ENCODE results near the gene FAM110A.
A peak's percentile ranks its signal among the peaks of the same experiment; 100 is the strongest.
"Not testable (repeated sequence)": the region's sequence is repeated elsewhere in the genome, so short reads cannot be mapped to it uniquely, and the experiment has no call there.

FAM110A gene
- total RNA-seq: 5.6 to 13.7 (median 9.2) reads per million in 9 experiments

GRCh38 chr20:833450-834150, at the start of gene FAM110A:
FAM110A (plus strand) TSS chr20:833715; CDS start chr20:844805, 11,090 bp downstream.
- Mint-ChIP-seq H3K27me3 (no peaks in the 10 kb centered on the region), H3K4me3 (peak within 1 kb of the TSS; percentile 92 to 94), H3K36me3 (ENCODE audit: insufficient read depth) (peaks cover 17% of the 10 kb centered on the region), H3K9me3 (no peaks in the 10 kb centered on the region), H3K27ac (peak within 1 kb of the TSS; percentile 96), H3K4me1 (ENCODE audit: low read depth in 2 of 2) (peaks cover 35 to 43% of the 10 kb centered on the region in 2 donors)
- ATAC-seq (replicated peaks) (peak; percentile 93), DNase-seq (peak; percentile 96 to 97 (median 96))

- H3K4me3 Mint-ChIP-seq: no peak overlapping the region
- peaks cover 66 to 84% of the 10 kb centered on the region in 2 donors for H3K27me3 Mint-ChIP-seq
- H3K27ac Mint-ChIP-seq: no peak overlapping the region
Observed at GRCh38 chr20:787825-788224, 45.7 kb upstream of the FAM110A start.

GRCh38 chr20:791056-791455, 42.5 kb upstream of the FAM110A start:
- no peak for DNase-seq
- Mint-ChIP-seq H3K4me1 (ENCODE audit: low read depth in 2 of 2) (no peaks in the 10 kb centered on the region), H3K4me3 (no peak overlapping the region), H3K9me3 (peaks cover 3 to 8% of the 10 kb centered on the region in 2 donors), H3K27me3 (peaks cover 78 to 94% of the 10 kb centered on the region in 2 donors), H3K36me3 (ENCODE audit: insufficient read depth) (peaks cover 4% of the 10 kb centered on the region), H3K27ac (no peak overlapping the region)
- no peak for ATAC-seq (replicated peaks)

More at GRCh38 chr20:787825-788224, 45.7 kb upstream of the FAM110A start:
- ATAC-seq (replicated peaks) (no peak), DNase-seq (no peak)
- no peaks in the 10 kb centered on the region for H3K4me1 Mint-ChIP-seq (ENCODE audit: low read depth in 2 of 2)
- peaks cover 9 to 20% of the 10 kb centered on the region in 2 donors for H3K9me3 Mint-ChIP-seq
- H3K36me3 Mint-ChIP-seq (ENCODE audit: insufficient read depth): peaks cover 4% of the 10 kb centered on the region

GRCh38 chr20:792248-792647, 41.3 kb upstream of the FAM110A start:
- Mint-ChIP-seq H3K9me3 (peaks cover 3 to 8% of the 10 kb centered on the region in 2 donors), H3K27me3 (peaks cover 72 to 92% of the 10 kb centered on the region in 2 donors), H3K4me3 (no peak overlapping the region), H3K36me3 (ENCODE audit: insufficient read depth) (peaks cover 4% of the 10 kb centered on the region), H3K4me1 (ENCODE audit: low read depth in 2 of 2) (no peaks in the 10 kb centered on the region), H3K27ac (no peak overlapping the region)
- DNase-seq: no peak
- ATAC-seq (replicated peaks): no peak

- H3K27me3 Mint-ChIP-seq: peaks cover 65 to 88% of the 10 kb centered on the region in 2 donors
- ATAC-seq (replicated peaks): no peak
- H3K9me3 Mint-ChIP-seq: peaks cover under 1 to 3% of the 10 kb centered on the region in 2 donors
- no peak overlapping the region for H3K4me3 Mint-ChIP-seq
- no peak overlapping the region for H3K27ac Mint-ChIP-seq
- no peaks in the 10 kb centered on the region for H3K36me3 Mint-ChIP-seq (ENCODE audit: insufficient read depth)
- DNase-seq: no peak
- no peaks in the 10 kb centered on the region for H3K4me1 Mint-ChIP-seq (ENCODE audit: low read depth in 2 of 2)
Observed at GRCh38 chr20:796921-797320, 36.6 kb upstream of the FAM110A start.

GRCh38 chr20:798746-799145, 34.8 kb upstream of the FAM110A start:
- not testable (repeated sequence) for H3K4me1 Mint-ChIP-seq (ENCODE audit: low read depth in 2 of 2); H3K36me3 Mint-ChIP-seq (ENCODE audit: insufficient read depth); DNase-seq; ATAC-seq (replicated peaks); H3K27ac Mint-ChIP-seq; H3K4me3 Mint-ChIP-seq; H3K9me3 Mint-ChIP-seq
- H3K27me3 Mint-ChIP-seq: peaks cover 58 to 86% of the 10 kb centered on the region in 2 donors

GRCh38 chr20:800026-800425, 33.5 kb upstream of the FAM110A start:
- H3K27ac Mint-ChIP-seq; ATAC-seq (replicated peaks); DNase-seq; H3K36me3 Mint-ChIP-seq (ENCODE audit: insufficient read depth); H3K4me3 Mint-ChIP-seq; H3K4me1 Mint-ChIP-seq (ENCODE audit: low read depth in 2 of 2); H3K9me3 Mint-ChIP-seq: not testable (repeated sequence)
- peaks cover 49 to 73% of the 10 kb centered on the region in 2 donors for H3K27me3 Mint-ChIP-seq

- no peaks in the 10 kb centered on the region for H3K4me1 Mint-ChIP-seq (ENCODE audit: low read depth in 2 of 2)
- DNase-seq (no peak), ATAC-seq (replicated peaks) (no peak)
- H3K4me3 Mint-ChIP-seq: no peak overlapping the region
- no peaks in the 10 kb centered on the region for H3K36me3 Mint-ChIP-seq (ENCODE audit: insufficient read depth)
- H3K9me3 Mint-ChIP-seq: no peaks in the 10 kb centered on the region
- peaks cover 52 to 64% of the 10 kb centered on the region in 2 donors for H3K27me3 Mint-ChIP-seq
- no peak overlapping the region for H3K27ac Mint-ChIP-seq
Observed at GRCh38 chr20:801678-802077, 31.8 kb upstream of the FAM110A start.

GRCh38 chr20:805713-806112, 27.8 kb upstream of the FAM110A start:
- Mint-ChIP-seq H3K4me1 (ENCODE audit: low read depth in 2 of 2) (no peaks in the 10 kb centered on the region), H3K9me3 (no peaks in the 10 kb centered on the region), H3K4me3 (no peak overlapping the region), H3K27me3 (peaks cover 37 to 42% of the 10 kb centered on the region in 2 donors), H3K27ac (no peak overlapping the region), H3K36me3 (ENCODE audit: insufficient read depth) (no peaks in the 10 kb centered on the region)
- DNase-seq (no peak), ATAC-seq (replicated peaks) (no peak)

- H3K9me3 Mint-ChIP-seq; DNase-seq; H3K27ac Mint-ChIP-seq; H3K4me1 Mint-ChIP-seq (ENCODE audit: low read depth in 2 of 2); ATAC-seq (replicated peaks); H3K4me3 Mint-ChIP-seq; H3K36me3 Mint-ChIP-seq (ENCODE audit: insufficient read depth): not testable (repeated sequence)
- peaks cover 58 to 68% of the 10 kb centered on the region in 2 donors for H3K27me3 Mint-ChIP-seq
Observed at GRCh38 chr20:811776-812434, 21.6 kb upstream of the FAM110A start.

- not testable (repeated sequence) for DNase-seq; H3K4me3 Mint-ChIP-seq; H3K9me3 Mint-ChIP-seq; ATAC-seq (replicated peaks); H3K4me1 Mint-ChIP-seq (ENCODE audit: low read depth in 2 of 2); H3K27ac Mint-ChIP-seq; H3K36me3 Mint-ChIP-seq (ENCODE audit: insufficient read depth)
- H3K27me3 Mint-ChIP-seq: peaks cover 58 to 68% of the 10 kb centered on the region in 2 donors
Observed at GRCh38 chr20:812435-812814, 21.1 kb upstream of the FAM110A start.

- peaks cover 55 to 68% of the 10 kb centered on the region in 2 donors for H3K27me3 Mint-ChIP-seq
- no peak for DNase-seq
- H3K4me1 Mint-ChIP-seq (ENCODE audit: low read depth in 2 of 2): peaks cover 0 to 5% of the 10 kb centered on the region in 2 donors
- no peaks in the 10 kb centered on the region for H3K9me3 Mint-ChIP-seq
- no peak overlapping the region for H3K4me3 Mint-ChIP-seq
- ATAC-seq (replicated peaks): no peak
- no peak overlapping the region for H3K27ac Mint-ChIP-seq
- peaks cover 5% of the 10 kb centered on the region for H3K36me3 Mint-ChIP-seq (ENCODE audit: insufficient read depth)
Observed at GRCh38 chr20:813390-813789, 20.1 kb upstream of the FAM110A start.

GRCh38 chr20:815226-815625, 18.3 kb upstream of the FAM110A start:
- Mint-ChIP-seq H3K36me3 (ENCODE audit: insufficient read depth) (peaks cover 20% of the 10 kb centered on the region), H3K4me1 (ENCODE audit: low read depth in 2 of 2) (peaks cover 2 to 5% of the 10 kb centered on the region in 2 donors), H3K4me3 (no peak overlapping the region), H3K27me3 (peaks cover 44 to 60% of the 10 kb centered on the region in 2 donors), H3K9me3 (no peaks in the 10 kb centered on the region), H3K27ac (no peak overlapping the region)
- DNase-seq (no peak), ATAC-seq (replicated peaks) (no peak)

Data from effector memory CD8-positive, alpha-beta T cell (primary cell).